GM21381 (cell line): ENCODE measurements around the gene RAPGEF1.

ENCODE experiments used
- ATAC-seq: cut with Tn5 transposase; IDR thresholded peaks from one replicate; pipeline ENCODE4 v1.9.1; 2021; ENCODE audit warnings: mild to moderate bottlenecking, moderate library complexity; ENCODE audit not compliant: unreplicated experiment

The RAPGEF1 gene

GRCh38 chr9:131591845-131592208, 148.0 kb downstream of the RAPGEF1 start:
- no peak for ATAC-seq

GRCh38 chr9:131590907-131591844, 148.7 kb downstream of the RAPGEF1 start:
- no peak for ATAC-seq

GRCh38 chr9:131590449-131590848, 149.4 kb downstream of the RAPGEF1 start:
- ATAC-seq = no peak

- ATAC-seq = no peak
These were observed 149.9 kb downstream of the RAPGEF1 start for GRCh38 chr9:131589993-131590392.

GRCh38 chr9:131589124-131589711, 150.7 kb downstream of the RAPGEF1 start:
- ATAC-seq = no peak

- ATAC-seq = no peak
These were observed 151.5 kb downstream of the RAPGEF1 start for GRCh38 chr9:131588396-131588795.

GRCh38 chr9:131587906-131588305, 152.0 kb downstream of the RAPGEF1 start:
- no peak for ATAC-seq

GRCh38 chr9:131587331-131587730, 152.5 kb downstream of the RAPGEF1 start:
- ATAC-seq = no peak

- no peak for ATAC-seq
These were observed 154.5 kb downstream of the RAPGEF1 start for GRCh38 chr9:131585375-131585774.

- no peak for ATAC-seq
These were observed 155.0 kb downstream of the RAPGEF1 start for GRCh38 chr9:131584858-131585257.

GRCh38 chr9:131583836-131584555, 155.9 kb downstream of the RAPGEF1 start:
- ATAC-seq = no peak

GRCh38 chr9:131583337-131583645, 156.6 kb downstream of the RAPGEF1 start:
- ATAC-seq = no peak

GRCh38 chr9:131582466-131583336, 157.2 kb downstream of the RAPGEF1 start:
- ATAC-seq = no peak

GRCh38 chr9:131582056-131582455, 157.8 kb downstream of the RAPGEF1 start:
- no peak for ATAC-seq

- ATAC-seq = no peak
These were observed 159.5 kb downstream of the RAPGEF1 start for GRCh38 chr9:131580358-131580757.

- ATAC-seq = no peak
These were observed 160.1 kb downstream of the RAPGEF1 start for GRCh38 chr9:131579789-131580211.

GRCh38 chr9:131578731-131579504, 161.0 kb downstream of the RAPGEF1 start:
- peak; percentile 67 for ATAC-seq

- no peak for ATAC-seq
These were observed 161.9 kb downstream of the RAPGEF1 start for GRCh38 chr9:131578021-131578420.

GRCh38 chr9:131577005-131578000, 162.6 kb downstream of the RAPGEF1 start:
- ATAC-seq = no peak
